Nephron (organoid): ENCODE results near the gene ARAP1.
A peak's percentile ranks its signal among the peaks of the same experiment; 100 is the strongest.

Source experiments
- H3K27ac Mint-ChIP-seq, 3 experiments: 2 replicates each; pipeline ENCODE4 v1.8.0; 2020; ENCODE audit warnings: mixed read lengths in 3 of 3, mild to moderate bottlenecking in 2 of 3, moderate library complexity in 1 of 3
- H3K27me3 Mint-ChIP-seq: 2 replicates; pipeline ENCODE4 v1.8.0; 2021; ENCODE audit warnings: low read depth, mild to moderate bottlenecking, moderate library complexity, mixed read lengths
- H3K36me3 Mint-ChIP-seq: 2 replicates; pipeline ENCODE4 v1.8.0; 2020; ENCODE audit warnings: low read depth, mixed read lengths
- H3K4me1 Mint-ChIP-seq: 2 replicates; pipeline ENCODE4 v1.8.0; 2020; ENCODE audit warnings: mixed read lengths
- H3K4me3 Mint-ChIP-seq, 3 experiments: 2 replicates each; pipeline ENCODE4 v1.8.0; 2020; ENCODE audit warnings: mild to moderate bottlenecking in 3 of 3, mixed read lengths in 3 of 3, moderate library complexity in 2 of 3
- H3K9me3 Mint-ChIP-seq: 2 replicates; pipeline ENCODE4 v1.8.0; 2020; ENCODE audit warnings: mixed read lengths
- CTCF ChIP-seq, 3 experiments: fragments of 200-600 bp; sonication (generic); IDR thresholded peaks; one replicate each; pipeline ENCODE4 v1.5.0; 2021; ENCODE audit warnings: antibody characterized with exemption in 3 of 3; ENCODE audit not compliant: unreplicated experiment in 3 of 3

ARAP1 gene

GRCh38 chr11:72743321-72744221 lies 8.6 kb downstream of the ARAP1 start:
- Mint-ChIP-seq H3K4me3 (no peak overlapping the region), H3K9me3 (no peaks in the 10 kb centered on the region), H3K4me1 (peaks cover 17% of the 10 kb centered on the region), H3K36me3 (no peaks in the 10 kb centered on the region), H3K27me3 (peaks cover under 1% of the 10 kb centered on the region), H3K27ac (peak overlapping the region; percentile 3 to 65 (median 52))
- TF ChIP-seq CTCF (IDR thresholded peaks at IDR 0.05; ENCODE audit: unreplicated experiment in 3 of 3), result no peak

GRCh38 chr11:72742513-72743320 lies 9.5 kb downstream of the ARAP1 start:
- no peak for TF ChIP-seq CTCF (IDR thresholded peaks at IDR 0.05; ENCODE audit: unreplicated experiment in 3 of 3)
- H3K27ac Mint-ChIP-seq, result peak overlapping the region; percentile 50 to 65 (median 52)
- peaks cover 3% of the 10 kb centered on the region for H3K27me3 Mint-ChIP-seq
- H3K4me3 Mint-ChIP-seq, result no peak overlapping the region
- H3K36me3 Mint-ChIP-seq, result no peaks in the 10 kb centered on the region
- no peaks in the 10 kb centered on the region for H3K9me3 Mint-ChIP-seq
- peaks cover 17% of the 10 kb centered on the region for H3K4me1 Mint-ChIP-seq

- TF ChIP-seq CTCF (IDR thresholded peaks at IDR 0.05; ENCODE audit: unreplicated experiment in 3 of 3), result no peak
- no peak overlapping the region for H3K4me3 Mint-ChIP-seq
- H3K4me1 Mint-ChIP-seq, result peaks cover 17% of the 10 kb centered on the region
- no peaks in the 10 kb centered on the region for H3K36me3 Mint-ChIP-seq
- peaks cover 3% of the 10 kb centered on the region for H3K27me3 Mint-ChIP-seq
- peak overlapping the region in 2 of 3 experiments; percentile 57 to 93 for H3K27ac Mint-ChIP-seq
- H3K9me3 Mint-ChIP-seq, result no peaks in the 10 kb centered on the region
Measured at GRCh38 chr11:72741849-72742512, 10.2 kb downstream of the ARAP1 start.

- Mint-ChIP-seq H3K27ac (peak overlapping the region; percentile 25 to 93 (median 67)), H3K4me3 (peak overlapping the region in 1 of 3 experiments; percentile 36), H3K9me3 (no peaks in the 10 kb centered on the region), H3K36me3 (no peaks in the 10 kb centered on the region), H3K27me3 (peaks cover 3% of the 10 kb centered on the region), H3K4me1 (peaks cover 20% of the 10 kb centered on the region)
- TF ChIP-seq CTCF (IDR thresholded peaks at IDR 0.05; ENCODE audit: unreplicated experiment in 3 of 3), result no peak
Measured at GRCh38 chr11:72741429-72741833, 10.8 kb downstream of the ARAP1 start.

- Mint-ChIP-seq H3K36me3 (no peaks in the 10 kb centered on the region), H3K27me3 (peaks cover 3% of the 10 kb centered on the region), H3K9me3 (no peaks in the 10 kb centered on the region), H3K27ac (peak overlapping the region; percentile 25 to 93 (median 67)), H3K4me1 (peaks cover 22% of the 10 kb centered on the region), H3K4me3 (peak overlapping the region in 1 of 3 experiments; percentile 36)
- TF ChIP-seq CTCF (IDR thresholded peaks at IDR 0.05; ENCODE audit: unreplicated experiment in 3 of 3), result no peak
Measured at GRCh38 chr11:72740562-72741428, 11.4 kb downstream of the ARAP1 start.
